Measurements from ENCODE around the gene PRRT1B. TPM values are rescaled to one million over a fixed set of nuclear protein-coding genes. Genes with fewer than 3 reads are reported as not detected.

The PRRT1B gene
- polyA plus RNA-seq, 4 donors: 0.12 to 4.0 (median 0.89) TPM; not detected in 1

Other genes starting within 250 kb of the PRRT1B start
- gene PRRC2B, start 151.4 kb upstream of the PRRT1B start, polyA plus RNA-seq: 100 to 1,000 TPM in 1 of 4 donors, 10 to 100 TPM in 3; 18.9 to 138 (median 40.7) TPM
- 10 to 100 TPM; 15.0 to 53.2 (median 35.5) TPM for gene POMT1, start 42.6 kb upstream of the PRRT1B start, polyA plus RNA-seq
- 10 to 100 TPM; 18.1 to 40.6 (median 27.7) TPM for gene UCK1, start 14.3 kb upstream of the PRRT1B start, polyA plus RNA-seq
- 10 to 100 TPM; 15.4 to 43.4 (median 21.2) TPM for gene RAPGEF1, start 194.6 kb downstream of the PRRT1B start, polyA plus RNA-seq